Glutamatergic neuron (in vitro differentiated cells): ENCODE measurements around the gene CNN1. TPM values are rescaled to one million over a fixed set of nuclear protein-coding genes. Genes with fewer than 3 reads are reported as not detected.
A peak's percentile ranks its signal among the peaks of the same experiment; 100 is the strongest.

Experiments used
- DNase-seq: peaks from one replicate; pipeline ENCODE4 v3.0.0; 2022
- H3K27ac Mint-ChIP-seq: one replicate; pipeline ENCODE4 v1.8.0; 2020; ENCODE audit warnings: mild to moderate bottlenecking, mixed read lengths, inconsistent platforms; ENCODE audit not compliant: unreplicated experiment
- H3K27me3 Mint-ChIP-seq: one replicate; pipeline ENCODE4 v1.8.0; 2020; ENCODE audit warnings: mild to moderate bottlenecking, moderate library complexity, mixed read lengths, inconsistent platforms; ENCODE audit not compliant: unreplicated experiment
- H3K36me3 Mint-ChIP-seq: one replicate; pipeline ENCODE4 v1.8.0; 2020; ENCODE audit warnings: mild to moderate bottlenecking, mixed read lengths, inconsistent platforms; ENCODE audit not compliant: unreplicated experiment
- H3K4me1 Mint-ChIP-seq: one replicate; pipeline ENCODE4 v1.8.0; 2020; ENCODE audit warnings: mild to moderate bottlenecking, low read depth, mixed read lengths, inconsistent platforms; ENCODE audit not compliant: unreplicated experiment
- H3K4me3 Mint-ChIP-seq: one replicate; pipeline ENCODE4 v1.8.0; 2020; ENCODE audit warnings: mild to moderate bottlenecking, mixed read lengths, inconsistent platforms; ENCODE audit not compliant: unreplicated experiment
- H3K9me3 Mint-ChIP-seq: one replicate; pipeline ENCODE4 v1.8.0; 2020; ENCODE audit warnings: mild to moderate bottlenecking, moderate library complexity, mixed read lengths, inconsistent platforms; ENCODE audit not compliant: unreplicated experiment
- CTCF ChIP-seq: fragments of 200-600 bp; sonication (generic); IDR thresholded peaks from one replicate; pipeline ENCODE4 v1.5.0; 2021; ENCODE audit not compliant: partially characterized antibody, unreplicated experiment
- total RNA-seq: library from RNA; stranded (reverse); fragmentation: NEBNext Ultra II Directional; extraction: Animal tissue kit (Norgen Biotek cat#: 25700); gene quantifications from one replicate; pipeline ENCODE4 v1.2.1, GENCODE V29; 2021; ENCODE audit not compliant: unreplicated experiment

The CNN1 gene
- total RNA-seq, 1 donor from 2014 or later = 2.3 TPM

GRCh38 chr19:11552666-11553372 lies 14.2 kb downstream of the CNN1 start:
- no peak overlapping the region for H3K27ac Mint-ChIP-seq

GRCh38 chr19:11554160-11554559 lies 15.5 kb downstream of the CNN1 start:
- DNase-seq = no peak
- peaks cover 4% of the 10 kb centered on the region for H3K27me3 Mint-ChIP-seq
- TF ChIP-seq CTCF = no peak
- peaks cover 4% of the 10 kb centered on the region for H3K4me1 Mint-ChIP-seq
- H3K9me3 Mint-ChIP-seq = peaks cover 2% of the 10 kb centered on the region
- H3K36me3 Mint-ChIP-seq = no peaks in the 10 kb centered on the region
- H3K27ac Mint-ChIP-seq = no peak overlapping the region
- no peak overlapping the region for H3K4me3 Mint-ChIP-seq

More at GRCh38 chr19:11552666-11553372, 14.2 kb downstream of the CNN1 start:
- Mint-ChIP-seq H3K27me3 (peaks cover 2% of the 10 kb centered on the region), H3K4me1 (peaks cover 1% of the 10 kb centered on the region), H3K36me3 (no peaks in the 10 kb centered on the region), H3K4me3 (no peak overlapping the region), H3K9me3 (peaks cover 2% of the 10 kb centered on the region)
- TF ChIP-seq CTCF = no peak
- no peak for DNase-seq

GRCh38 chr19:11555246-11555645 lies 16.6 kb downstream of the CNN1 start:
- Mint-ChIP-seq H3K9me3 (peaks cover 2% of the 10 kb centered on the region), H3K4me3 (no peak overlapping the region), H3K36me3 (no peaks in the 10 kb centered on the region), H3K27me3 (peaks cover 4% of the 10 kb centered on the region), H3K27ac (peak overlapping the region; percentile 66), H3K4me1 (peaks cover 5% of the 10 kb centered on the region)
- no peak for TF ChIP-seq CTCF
- DNase-seq = no peak

- Mint-ChIP-seq H3K4me1 (peaks cover 11% of the 10 kb centered on the region), H3K27ac (no peak overlapping the region)
Observed at GRCh38 chr19:11556634-11557420, 18.2 kb downstream of the CNN1 start.

More at GRCh38 chr19:11556634-11557420, 18.2 kb downstream of the CNN1 start:
- no peaks in the 10 kb centered on the region for H3K36me3 Mint-ChIP-seq
- DNase-seq = no peak
- TF ChIP-seq CTCF = no peak
- peaks cover 2% of the 10 kb centered on the region for H3K9me3 Mint-ChIP-seq
- H3K4me3 Mint-ChIP-seq = peak overlapping the region; percentile 25
- peaks cover 3% of the 10 kb centered on the region for H3K27me3 Mint-ChIP-seq
